GM12892 (cell line): ENCODE measurements around the gene MAP2K1.

ENCODE experiments used
- POLR2A ChIP-seq: IDR thresholded peaks from 2 replicates; pipeline ENCODE4 v1.6.1; 2011; ENCODE audit warnings: low read depth, low read length, control low read depth
- TAF1 ChIP-seq: IDR thresholded peaks from 2 replicates; pipeline ENCODE4 v1.6.1; 2011; ENCODE audit warnings: low read depth, mild to moderate bottlenecking, control low read depth, low read length, borderline replicate concordance

DNA sequence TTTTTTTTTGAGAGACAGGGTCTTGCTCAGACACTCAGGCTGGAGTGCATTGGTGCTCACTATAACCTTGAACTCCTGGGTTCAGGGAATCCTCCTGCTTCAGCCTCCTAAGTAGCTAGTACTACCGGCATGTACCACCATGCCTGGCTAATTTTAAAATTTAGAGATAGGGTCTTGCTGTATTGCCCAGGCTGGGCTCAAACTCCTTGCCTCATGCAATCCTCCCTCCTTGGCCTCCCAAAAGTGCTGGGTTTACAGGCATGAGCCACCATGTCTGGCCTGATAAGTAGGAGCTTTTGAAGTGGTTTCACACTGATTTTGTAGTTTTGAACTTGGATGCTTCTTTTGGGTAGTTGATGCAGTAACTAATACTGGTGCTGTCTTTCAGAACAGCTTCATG, 7.8 kb downstream of the MAP2K1 start:
- TF ChIP-seq POLR2A (no peak), TAF1 (no peak)
